ENCODE results near the gene CEBPZ.

CEBPZ gene

GRCh38 chr2:37192551-37192950 is 38.8 kb downstream of the CEBPZ start:
- no peak for TF ChIP-seq CTCF (IDR thresholded peaks at IDR 0.05; ENCODE audit: borderline replicate concordance, extremely low read depth, low read length, poor library complexity, severe bottlenecking)
- TF ChIP-seq EZH2 (IDR thresholded peaks at IDR 0.05; ENCODE audit: borderline replicate concordance, low read depth, low read length, severe bottlenecking) = no peak
- no peak overlapping the region for H3K9ac ChIP-seq (ENCODE audit: low read depth, low read length)
- H3K4me3 ChIP-seq (ENCODE audit: low read depth in 1 of 2, low read length in 2 of 2) = no peak overlapping the region
- no peak overlapping the region for H3K4me2 ChIP-seq (ENCODE audit: insufficient read depth, low read length)
- no peaks in the 10 kb centered on the region for H3K9me3 ChIP-seq (ENCODE audit: insufficient read depth, low read length, severe bottlenecking)
- no peak overlapping the region for H3K27ac ChIP-seq (ENCODE audit: low read length)
- ATAC-seq (ENCODE audit: insufficient read depth, low read depth) (no peak), DNase-seq (no peak)
- no peaks in the 10 kb centered on the region; the same call in 1 of the 2 replicates for H3K36me3 ChIP-seq (ENCODE audit: insufficient read depth, low read length)
- peaks cover 4% of the 10 kb centered on the region for H3K27me3 ChIP-seq (ENCODE audit: insufficient read depth, low read length, poor library complexity)
- H3K79me2 ChIP-seq (ENCODE audit: insufficient read depth, low read length) = peaks cover 15% of the 10 kb centered on the region
- H3K4me1 ChIP-seq (ENCODE audit: insufficient read depth, low read length) = peaks cover 14% of the 10 kb centered on the region
- H4K20me1 ChIP-seq (ENCODE audit: insufficient read depth, low read length) = no peaks in the 10 kb centered on the region
- H2AFZ ChIP-seq (ENCODE audit: low read depth, low read length) = no peak overlapping the region

GRCh38 chr2:37191747-37192146 is 39.6 kb downstream of the CEBPZ start:
- no peak for TF ChIP-seq CTCF (IDR thresholded peaks at IDR 0.05; ENCODE audit: borderline replicate concordance, extremely low read depth, low read length, poor library complexity, severe bottlenecking)
- TF ChIP-seq EZH2 (IDR thresholded peaks at IDR 0.05; ENCODE audit: borderline replicate concordance, low read depth, low read length, severe bottlenecking) = no peak
- Histone ChIP-seq H3K27ac (ENCODE audit: low read length) (no peak overlapping the region), H3K79me2 (ENCODE audit: insufficient read depth, low read length) (peaks cover 7% of the 10 kb centered on the region), H3K4me2 (ENCODE audit: insufficient read depth, low read length) (no peak overlapping the region), H3K4me3 (ENCODE audit: low read depth in 1 of 2, low read length in 2 of 2) (no peak overlapping the region), H3K36me3 (ENCODE audit: insufficient read depth, low read length) (no peaks in the 10 kb centered on the region; the same call in 1 of the 2 replicates), H4K20me1 (ENCODE audit: insufficient read depth, low read length) (no peaks in the 10 kb centered on the region), H2AFZ (ENCODE audit: low read depth, low read length) (no peak overlapping the region), H3K4me1 (ENCODE audit: insufficient read depth, low read length) (peaks cover 6% of the 10 kb centered on the region), H3K9ac (ENCODE audit: low read depth, low read length) (no peak overlapping the region), H3K9me3 (ENCODE audit: insufficient read depth, low read length, severe bottlenecking) (no peaks in the 10 kb centered on the region), H3K27me3 (ENCODE audit: insufficient read depth, low read length, poor library complexity) (peaks cover 4% of the 10 kb centered on the region)
- no peak for DNase-seq
- no peak for ATAC-seq (ENCODE audit: insufficient read depth, low read depth)

- Histone ChIP-seq H3K79me2 (ENCODE audit: insufficient read depth, low read length) (peaks cover 2% of the 10 kb centered on the region), H3K9ac (ENCODE audit: low read depth, low read length) (no peak overlapping the region), H4K20me1 (ENCODE audit: insufficient read depth, low read length) (no peaks in the 10 kb centered on the region), H3K36me3 (ENCODE audit: insufficient read depth, low read length) (no peaks in the 10 kb centered on the region), H2AFZ (ENCODE audit: low read depth, low read length) (no peak overlapping the region), H3K4me3 (ENCODE audit: low read depth in 1 of 2, low read length in 2 of 2) (no peak overlapping the region), H3K27me3 (ENCODE audit: insufficient read depth, low read length, poor library complexity) (peaks cover 7% of the 10 kb centered on the region), H3K4me2 (ENCODE audit: insufficient read depth, low read length) (no peak overlapping the region), H3K27ac (ENCODE audit: low read length) (no peak overlapping the region), H3K4me1 (ENCODE audit: insufficient read depth, low read length) (peaks cover 6% of the 10 kb centered on the region), H3K9me3 (ENCODE audit: insufficient read depth, low read length, severe bottlenecking) (no peaks in the 10 kb centered on the region)
- ATAC-seq (ENCODE audit: insufficient read depth, low read depth) (no peak), DNase-seq (no peak)
- no peak for TF ChIP-seq CTCF (IDR thresholded peaks at IDR 0.05; ENCODE audit: borderline replicate concordance, extremely low read depth, low read length, poor library complexity, severe bottlenecking)
- TF ChIP-seq EZH2 (IDR thresholded peaks at IDR 0.05; ENCODE audit: borderline replicate concordance, low read depth, low read length, severe bottlenecking) = no peak
These were observed 40.1 kb downstream of the CEBPZ start for GRCh38 chr2:37191253-37191652.

- no peaks in the 10 kb centered on the region for H3K79me2 ChIP-seq (ENCODE audit: insufficient read depth, low read length)
- no peaks in the 10 kb centered on the region for H3K9me3 ChIP-seq (ENCODE audit: insufficient read depth, low read length, severe bottlenecking)
- no peak overlapping the region for H3K4me2 ChIP-seq (ENCODE audit: insufficient read depth, low read length)
- no peak overlapping the region for H3K27ac ChIP-seq (ENCODE audit: low read length)
- no peak overlapping the region for H2AFZ ChIP-seq (ENCODE audit: low read depth, low read length)
- H4K20me1 ChIP-seq (ENCODE audit: insufficient read depth, low read length) = no peaks in the 10 kb centered on the region
- H3K9ac ChIP-seq (ENCODE audit: low read depth, low read length) = no peak overlapping the region
- no peak for ATAC-seq (ENCODE audit: insufficient read depth, low read depth)
- TF ChIP-seq CTCF (IDR thresholded peaks at IDR 0.05; ENCODE audit: borderline replicate concordance, extremely low read depth, low read length, poor library complexity, severe bottlenecking) (no peak), EZH2 (IDR thresholded peaks at IDR 0.05; ENCODE audit: borderline replicate concordance, low read depth, low read length, severe bottlenecking) (no peak)
- peaks cover 12% of the 10 kb centered on the region for H3K27me3 ChIP-seq (ENCODE audit: insufficient read depth, low read length, poor library complexity)
- H3K4me3 ChIP-seq (ENCODE audit: low read depth in 1 of 2, low read length in 2 of 2) = no peak overlapping the region
- H3K4me1 ChIP-seq (ENCODE audit: insufficient read depth, low read length) = no peaks in the 10 kb centered on the region
- no peaks in the 10 kb centered on the region for H3K36me3 ChIP-seq (ENCODE audit: insufficient read depth, low read length)
- no peak for DNase-seq
These were observed 41.1 kb downstream of the CEBPZ start for GRCh38 chr2:37190290-37190689.

Data from DND-41 (cell line).